HG02870 (cell line): Measurements from ENCODE around the gene EIF4EBP2.

ENCODE experiments used
- ATAC-seq: cut with Tn5 transposase; IDR thresholded peaks from one replicate; pipeline ENCODE4 v1.9.1; 2021; ENCODE audit warnings: mild to moderate bottlenecking, moderate library complexity; ENCODE audit not compliant: unreplicated experiment

Gene EIF4EBP2

DNA sequence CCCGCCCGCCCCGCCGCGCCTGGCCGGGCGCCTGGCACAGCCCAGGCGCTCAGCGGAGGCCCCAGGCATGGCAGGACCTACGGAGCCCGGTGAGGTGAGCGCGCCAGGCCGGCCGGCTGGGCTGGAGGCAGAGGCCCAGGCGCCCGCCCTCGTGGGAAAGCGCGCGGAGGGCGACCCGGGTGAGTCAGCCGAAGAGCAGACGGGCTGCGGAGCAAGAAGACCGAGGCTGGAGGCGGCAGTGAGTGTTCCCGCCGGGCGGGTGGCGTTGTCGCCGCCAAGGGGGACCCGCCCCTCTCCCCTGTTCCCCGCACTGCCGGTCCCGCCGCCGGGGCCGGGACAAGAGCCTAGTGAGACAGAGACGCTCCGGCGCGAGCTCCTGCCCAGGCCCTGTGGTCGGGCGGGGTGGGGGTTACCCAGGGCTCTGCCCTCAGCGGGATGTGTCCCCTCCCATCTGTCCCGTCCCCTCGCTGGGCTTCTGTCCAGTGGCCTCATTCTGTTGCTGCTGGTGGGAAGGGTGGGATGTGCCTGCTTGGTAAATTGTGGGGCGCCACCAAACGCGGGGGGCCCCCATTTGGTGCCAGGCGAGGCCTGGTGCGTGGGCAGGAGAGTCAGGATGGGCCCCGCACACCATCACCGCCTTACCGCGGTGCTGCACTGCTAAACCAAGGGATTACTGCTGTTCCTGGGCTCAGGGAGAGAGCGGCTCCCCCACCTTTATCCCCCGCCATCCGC is 54.5 kb downstream of the EIF4EBP2 start:
- no peak for ATAC-seq

DNA sequence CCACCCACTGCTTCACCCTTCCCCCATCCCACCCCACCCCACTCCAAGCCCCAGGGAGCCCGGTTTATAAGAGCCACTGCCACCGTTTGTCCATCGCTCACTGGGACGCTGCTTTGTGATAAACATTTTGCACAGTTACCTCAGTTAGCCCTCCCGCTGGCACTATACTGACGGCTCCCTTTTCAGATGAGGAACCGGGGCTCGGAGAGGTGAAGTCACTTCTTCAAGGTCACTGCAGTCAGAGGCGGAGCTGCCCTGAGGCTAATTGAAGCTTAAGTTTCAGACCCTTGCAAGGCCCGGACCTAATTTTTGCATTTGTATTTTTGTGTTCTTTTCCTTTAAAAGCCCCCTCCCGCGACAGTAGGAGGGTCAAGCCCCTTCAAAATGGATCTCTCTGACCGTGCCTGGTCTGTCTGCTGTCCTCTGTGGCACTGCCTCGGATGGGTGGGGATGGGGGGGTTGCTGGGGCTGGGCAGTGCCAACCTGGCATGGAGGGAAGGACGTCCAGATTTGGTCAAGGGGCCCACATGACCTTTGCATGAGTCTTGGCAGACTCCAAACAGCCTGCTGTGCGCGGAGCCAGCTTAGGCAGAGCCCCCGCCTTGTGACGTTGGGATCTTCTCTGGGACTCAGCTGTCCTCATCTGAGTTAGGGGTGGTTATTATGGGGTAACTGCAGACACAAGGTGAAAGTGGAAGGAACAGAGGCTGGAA is 55.3 kb downstream of the EIF4EBP2 start:
- no peak for ATAC-seq

DNA sequence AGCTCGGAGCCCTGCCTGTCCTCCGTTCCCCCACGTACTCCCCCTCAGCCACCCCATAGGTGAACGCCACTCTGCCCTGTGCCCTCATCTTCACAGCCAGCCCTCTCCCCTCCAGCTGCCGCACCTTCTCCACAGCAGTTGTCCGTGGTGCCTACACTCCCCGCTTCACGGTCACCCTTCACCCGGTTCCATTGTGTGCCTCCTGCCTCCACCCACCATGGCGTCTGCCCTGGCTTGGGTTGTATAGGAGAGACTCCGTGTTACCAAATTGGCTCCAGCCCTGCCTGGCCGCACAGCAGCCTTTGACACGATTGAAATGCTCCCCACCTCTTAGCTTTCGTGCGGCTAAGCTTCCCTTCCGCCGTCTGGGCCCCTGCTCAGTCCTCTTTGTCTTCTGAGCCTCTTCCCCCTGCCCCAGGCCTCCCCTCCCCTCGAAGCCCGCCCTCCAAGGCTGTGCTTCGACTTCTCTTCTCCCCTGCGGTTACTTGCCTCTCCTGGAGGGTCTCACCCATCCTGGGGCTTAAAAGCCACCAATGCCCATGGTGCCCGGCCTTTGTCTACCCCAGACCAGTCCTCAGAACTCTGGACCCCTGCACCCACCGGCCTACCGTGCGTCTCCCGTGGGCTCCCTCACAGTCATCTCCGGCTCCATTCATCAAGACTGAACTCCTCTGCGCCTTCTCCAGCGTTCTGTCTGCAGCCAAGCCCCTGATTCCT is 56.0 kb downstream of the EIF4EBP2 start:
- ATAC-seq, result no peak

DNA sequence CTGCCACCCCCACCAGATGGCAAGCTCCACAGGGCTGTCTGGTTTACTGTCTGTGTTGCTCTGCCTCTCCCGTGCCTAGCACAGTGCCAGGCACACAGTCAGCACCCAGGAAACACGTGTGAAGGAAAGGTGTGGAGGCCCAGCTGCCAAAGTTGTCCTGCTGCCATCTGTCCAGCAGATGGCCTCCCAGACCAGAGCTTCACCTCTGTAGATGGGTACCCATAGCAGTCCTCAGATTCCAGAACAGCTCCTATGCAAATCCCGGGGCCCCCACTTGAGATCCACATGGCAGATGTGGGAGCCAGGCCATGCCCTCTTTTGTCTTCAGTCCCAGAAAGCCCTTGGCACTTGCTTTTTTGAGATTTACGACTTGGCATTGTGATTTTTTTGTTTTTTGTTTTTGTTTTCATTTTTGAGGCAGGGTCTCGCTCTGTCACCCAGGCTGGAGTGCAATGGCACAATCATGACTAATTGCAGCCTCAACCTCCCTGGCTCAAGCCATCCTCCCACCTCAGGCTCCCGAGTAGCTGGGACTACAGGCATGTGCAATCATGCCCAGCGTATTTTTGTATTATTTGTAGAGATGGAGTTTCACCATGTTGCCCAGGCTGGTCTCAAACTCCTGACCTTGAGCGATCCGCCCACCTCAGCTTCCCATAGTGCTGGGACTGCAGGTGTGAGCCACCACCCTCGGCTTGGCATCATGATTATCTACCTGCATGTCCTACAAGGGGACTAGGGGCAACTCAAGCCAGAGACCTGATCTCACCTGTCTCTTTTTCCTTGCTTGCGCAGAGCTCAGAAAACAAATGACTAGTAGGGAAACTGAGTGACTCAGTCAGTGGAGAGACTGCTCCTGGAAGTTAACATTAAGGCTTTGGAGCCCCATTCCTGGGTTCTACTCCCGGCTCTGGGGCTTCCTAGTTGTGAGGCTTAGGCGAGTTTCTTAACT is 57.7 kb downstream of the EIF4EBP2 start:
- ATAC-seq, result no peak

DNA sequence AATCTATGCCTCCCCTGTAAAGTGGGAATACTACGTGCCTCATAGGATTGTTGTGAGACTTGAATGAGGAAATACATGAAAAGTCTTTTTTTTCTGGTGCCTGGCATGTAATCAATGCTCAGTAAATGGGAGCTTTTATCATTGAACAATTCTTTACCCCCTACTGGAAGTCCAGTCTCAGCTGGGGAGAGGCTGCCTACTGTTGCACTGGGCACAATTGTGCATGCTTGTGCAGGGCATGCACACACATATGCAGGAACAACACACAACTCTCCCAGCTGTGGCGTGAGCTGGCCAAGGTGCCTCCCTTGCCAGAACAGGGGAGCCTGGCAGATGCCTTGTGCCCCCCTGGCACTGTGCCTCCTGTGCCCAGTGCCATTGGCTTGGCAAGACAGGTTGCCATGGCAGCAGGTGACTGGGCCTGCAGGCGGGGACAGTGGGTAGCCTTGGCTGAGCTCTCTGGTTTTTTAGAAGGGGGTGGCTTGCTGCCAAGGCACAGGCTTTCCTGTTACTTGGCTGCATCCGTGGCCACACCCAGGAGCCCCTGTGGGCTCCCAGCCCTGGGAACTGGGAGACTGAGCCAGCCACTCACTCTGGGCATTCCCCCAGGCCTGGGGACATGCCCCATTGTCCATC is 58.5 kb downstream of the EIF4EBP2 start:
- no peak for ATAC-seq

DNA sequence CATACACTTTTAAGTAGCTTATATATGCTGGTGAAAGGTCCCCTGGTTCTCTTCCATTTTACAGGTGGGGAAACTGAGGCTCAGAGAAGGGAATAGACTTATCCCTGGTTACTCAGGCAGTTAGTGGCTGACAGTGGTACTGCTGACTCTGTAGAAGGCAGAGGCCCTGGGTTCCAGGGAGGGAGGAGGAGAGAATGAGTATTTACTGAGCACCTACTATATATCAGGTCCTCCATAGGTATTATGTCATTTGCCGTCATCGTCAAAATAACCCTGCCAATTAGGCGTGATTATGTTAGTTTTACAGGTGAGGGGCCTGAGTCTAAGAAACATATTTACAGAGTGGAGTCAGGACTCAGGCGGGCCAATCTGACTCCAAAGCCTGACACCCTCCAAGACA is 61.3 kb downstream of the EIF4EBP2 start:
- ATAC-seq, result no peak

DNA sequence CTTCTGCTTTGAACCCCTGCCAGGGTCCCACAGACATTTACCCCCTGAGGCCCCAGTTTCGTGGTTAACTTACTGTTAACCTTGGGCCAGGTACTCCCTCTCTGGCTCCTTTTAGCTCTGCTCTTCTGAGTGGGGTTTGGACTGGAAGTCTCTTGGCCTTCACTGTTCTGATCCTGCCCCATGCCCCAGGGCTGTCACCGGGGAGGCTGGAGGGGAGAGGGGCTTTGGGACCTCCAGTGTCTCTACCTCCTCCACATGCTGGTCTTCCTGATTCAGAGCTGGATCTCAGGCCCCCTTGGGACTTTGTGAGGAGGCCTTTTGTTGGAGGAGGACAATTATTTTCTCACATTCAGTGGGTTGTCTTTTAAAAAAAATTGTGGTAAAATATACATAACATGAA is 61.9 kb downstream of the EIF4EBP2 start:
- ATAC-seq, result no peak

DNA sequence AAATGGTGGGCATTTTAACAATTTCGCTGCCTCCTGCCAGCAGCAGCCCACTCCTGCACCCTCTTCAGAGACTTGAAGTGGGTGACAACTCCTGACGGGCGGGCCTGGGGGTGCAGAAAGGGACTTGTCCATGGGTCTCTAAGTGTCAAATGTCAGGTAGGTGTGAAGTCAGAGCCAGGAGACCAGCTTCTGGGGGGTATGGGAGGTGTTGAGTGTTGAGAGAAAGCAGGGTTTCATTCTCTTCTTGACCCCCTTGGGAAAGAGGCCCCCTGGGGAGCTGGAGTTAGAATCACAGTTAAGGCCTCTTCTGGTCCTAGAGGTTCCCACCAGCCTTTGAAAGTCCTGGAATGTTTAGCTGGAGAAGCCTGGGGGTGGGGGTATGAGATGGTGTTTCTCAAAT is 63.0 kb downstream of the EIF4EBP2 start:
- no peak for ATAC-seq

DNA sequence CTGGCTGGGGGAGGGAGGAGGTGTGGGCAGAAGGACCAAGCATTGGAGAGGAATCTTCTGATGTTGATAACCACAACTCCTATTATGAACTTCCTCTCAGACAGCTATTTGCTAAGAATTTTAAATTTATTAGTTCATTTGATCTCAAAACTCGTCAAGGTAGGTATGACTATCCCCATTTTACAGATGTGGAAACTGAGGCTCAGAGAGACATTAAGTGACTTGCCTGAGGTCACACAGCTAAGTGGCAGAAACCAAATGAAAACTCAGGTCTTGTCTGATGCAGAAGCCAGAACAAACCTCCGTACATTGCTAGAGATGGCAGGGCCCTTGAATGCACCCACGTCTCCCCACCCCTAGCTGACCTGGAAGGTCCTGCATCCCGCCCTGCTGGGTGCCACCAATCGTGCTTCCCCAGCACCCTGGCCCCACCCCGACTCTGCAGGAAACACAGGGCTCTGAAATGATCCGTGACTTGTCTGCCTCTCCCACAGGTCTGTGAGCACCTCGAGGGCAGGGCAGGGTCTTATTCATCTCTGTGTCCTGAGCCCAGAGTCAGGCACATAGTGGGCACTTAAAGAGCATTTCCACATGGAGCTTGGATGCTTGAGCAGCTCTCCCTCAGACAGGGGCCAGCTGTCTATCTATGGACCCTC is 69.0 kb downstream of the EIF4EBP2 start:
- ATAC-seq, result no peak

DNA sequence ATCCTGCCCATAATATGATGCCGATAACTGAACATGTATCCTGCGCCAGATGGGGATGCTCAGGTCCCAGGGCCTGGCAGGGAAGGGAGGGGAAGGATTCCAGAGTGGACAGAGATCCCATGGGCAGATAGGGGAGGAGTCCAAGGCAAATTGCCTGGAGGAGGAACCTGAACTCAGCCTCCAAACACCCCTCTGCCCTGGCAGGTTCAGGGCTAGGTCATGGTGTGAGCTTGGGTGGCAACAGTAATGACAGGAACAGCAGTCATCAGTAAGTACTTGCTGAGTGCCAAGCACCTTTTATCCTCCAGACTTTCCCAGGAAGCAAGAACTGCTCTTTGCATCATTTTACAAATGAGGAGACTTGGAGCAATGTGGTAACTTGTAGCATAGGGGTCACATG is 70.8 kb downstream of the EIF4EBP2 start:
- ATAC-seq, result no peak

DNA sequence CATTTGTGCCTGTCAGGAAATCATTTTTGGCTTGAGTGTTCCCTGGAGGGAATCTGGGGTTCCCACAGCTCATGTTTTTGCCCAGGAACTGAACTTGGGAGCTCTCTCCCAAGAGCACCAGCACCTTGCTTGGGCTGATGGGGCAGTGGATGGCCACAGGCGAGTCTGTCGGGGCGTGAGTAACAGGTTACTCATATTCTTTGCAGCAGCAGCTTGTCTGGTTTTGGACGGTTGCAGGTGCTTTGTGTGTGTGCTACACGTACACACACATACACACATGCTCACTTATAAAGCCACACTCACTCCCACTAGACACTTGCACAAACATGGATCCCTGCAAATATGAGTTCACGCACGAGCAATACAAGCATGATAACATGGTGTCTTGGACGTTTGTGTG is 71.7 kb downstream of the EIF4EBP2 start:
- ATAC-seq, result no peak

DNA sequence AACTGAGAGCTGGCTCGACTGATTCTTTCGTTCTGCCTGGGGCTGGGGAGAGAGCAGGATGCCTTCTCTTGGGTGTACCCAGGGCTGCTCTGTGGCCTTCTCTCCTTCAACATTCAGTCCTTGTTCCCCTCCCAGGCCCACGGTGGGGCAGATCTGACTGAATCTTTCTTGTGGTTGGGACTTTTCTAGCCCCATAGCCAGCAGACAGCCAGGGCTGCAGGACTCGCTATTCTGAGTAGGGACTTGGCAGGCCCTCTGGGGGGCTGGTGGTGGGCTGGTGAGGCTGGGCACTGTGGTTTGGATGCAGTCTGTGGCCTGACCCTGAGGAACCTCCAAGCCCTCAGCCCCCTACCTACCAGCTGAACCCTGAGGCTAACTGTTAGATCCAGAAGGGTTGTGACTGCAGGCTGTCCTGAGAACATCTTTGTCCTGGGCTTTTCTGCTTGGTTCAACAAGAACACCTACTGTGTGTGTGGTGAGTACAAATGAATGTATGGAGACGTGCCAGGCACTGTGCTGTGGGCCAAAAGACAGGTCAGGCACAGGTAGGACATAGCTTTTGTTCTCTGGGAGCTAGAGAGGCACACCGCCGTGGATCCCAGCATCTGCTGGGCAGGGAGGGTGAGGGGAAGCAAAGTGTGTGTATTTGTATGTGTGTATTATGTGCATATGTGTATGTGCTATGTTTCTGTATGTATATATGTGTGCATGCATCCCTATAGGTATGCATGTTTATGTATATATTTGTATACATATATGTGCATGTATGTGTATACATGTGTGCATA is 72.5 kb downstream of the EIF4EBP2 start:
- ATAC-seq, result no peak

DNA sequence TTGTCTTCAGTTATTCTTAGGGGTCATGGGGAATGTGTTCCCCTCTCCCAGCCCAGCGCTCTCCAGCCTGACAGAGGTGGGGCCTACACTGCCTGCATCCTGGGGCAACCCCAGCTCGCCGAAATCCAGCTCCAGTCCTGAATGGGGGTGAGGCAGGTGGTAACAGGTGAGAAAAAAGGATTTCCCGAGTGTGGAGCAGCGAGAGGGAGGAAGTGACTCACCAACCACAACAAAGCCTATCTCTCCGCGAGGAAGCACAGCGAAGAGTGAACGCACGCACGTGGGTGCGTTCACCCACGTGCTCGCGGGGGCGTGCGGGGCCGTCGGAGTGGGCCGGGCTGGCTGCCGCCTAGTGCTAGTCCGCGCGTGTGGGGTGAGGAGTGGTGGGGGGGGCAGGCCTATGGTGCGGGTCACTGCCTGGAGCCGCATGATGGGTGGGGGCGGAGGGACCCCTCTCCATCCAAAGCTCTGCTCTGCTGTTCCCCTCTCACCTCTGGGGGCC is 73.8 kb downstream of the EIF4EBP2 start:
- ATAC-seq, result no peak
